LoVo (cell line): ENCODE data around the gene CELF1.

ENCODE experiments used
- DNase-seq: peaks from one replicate; pipeline ENCODE4 v3.0.0-alpha.2; 2016; ENCODE audit warnings: low spot score

Gene CELF1

GRCh38 chr11:47483457-47483856 lies 69.5 kb downstream of the CELF1 start:
- DNase-seq: no peak

- DNase-seq: no peak
Observed at GRCh38 chr11:47480762-47481161, 72.2 kb downstream of the CELF1 start.

DNA sequence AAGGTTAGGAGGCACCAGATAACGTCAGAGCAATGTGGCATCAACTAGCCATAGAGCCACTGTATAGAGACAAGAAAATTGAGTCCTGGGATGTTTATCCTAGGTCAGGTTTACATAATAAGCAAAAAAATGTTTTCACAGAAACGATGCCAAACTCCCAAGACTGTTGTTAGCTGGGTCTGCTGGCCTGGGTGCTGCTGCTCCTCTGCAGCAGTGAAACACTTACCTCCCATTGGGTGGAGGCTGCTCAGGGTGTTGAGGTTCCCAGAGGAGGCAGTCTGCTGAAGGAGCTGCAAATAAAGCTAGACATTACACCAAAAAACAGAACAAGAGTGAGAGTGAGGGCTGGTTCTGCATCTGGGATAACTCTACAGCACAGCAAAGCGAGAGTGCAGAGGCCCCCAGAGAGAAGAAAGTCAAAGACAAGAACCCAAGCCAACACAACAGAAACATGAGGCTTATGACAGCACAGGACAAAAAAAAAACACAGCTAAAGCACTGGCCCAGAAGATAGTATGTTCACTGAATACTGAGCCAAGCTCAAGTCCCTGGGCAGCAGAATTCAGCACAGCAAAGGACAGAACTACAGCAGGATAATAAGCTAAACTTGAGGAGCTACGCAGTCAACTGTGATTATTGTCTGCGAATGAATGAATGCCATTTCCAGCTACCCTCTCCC lies 74.1 kb downstream of the CELF1 start:
- DNase-seq: no peak

GRCh38 chr11:47477753-47478152 lies 75.2 kb downstream of the CELF1 start:
- no peak for DNase-seq

GRCh38 chr11:47477323-47477722 lies 75.6 kb downstream of the CELF1 start:
- no peak for DNase-seq

- DNase-seq: no peak
Observed at GRCh38 chr11:47470671-47471070, 82.3 kb downstream of the CELF1 start.

DNA sequence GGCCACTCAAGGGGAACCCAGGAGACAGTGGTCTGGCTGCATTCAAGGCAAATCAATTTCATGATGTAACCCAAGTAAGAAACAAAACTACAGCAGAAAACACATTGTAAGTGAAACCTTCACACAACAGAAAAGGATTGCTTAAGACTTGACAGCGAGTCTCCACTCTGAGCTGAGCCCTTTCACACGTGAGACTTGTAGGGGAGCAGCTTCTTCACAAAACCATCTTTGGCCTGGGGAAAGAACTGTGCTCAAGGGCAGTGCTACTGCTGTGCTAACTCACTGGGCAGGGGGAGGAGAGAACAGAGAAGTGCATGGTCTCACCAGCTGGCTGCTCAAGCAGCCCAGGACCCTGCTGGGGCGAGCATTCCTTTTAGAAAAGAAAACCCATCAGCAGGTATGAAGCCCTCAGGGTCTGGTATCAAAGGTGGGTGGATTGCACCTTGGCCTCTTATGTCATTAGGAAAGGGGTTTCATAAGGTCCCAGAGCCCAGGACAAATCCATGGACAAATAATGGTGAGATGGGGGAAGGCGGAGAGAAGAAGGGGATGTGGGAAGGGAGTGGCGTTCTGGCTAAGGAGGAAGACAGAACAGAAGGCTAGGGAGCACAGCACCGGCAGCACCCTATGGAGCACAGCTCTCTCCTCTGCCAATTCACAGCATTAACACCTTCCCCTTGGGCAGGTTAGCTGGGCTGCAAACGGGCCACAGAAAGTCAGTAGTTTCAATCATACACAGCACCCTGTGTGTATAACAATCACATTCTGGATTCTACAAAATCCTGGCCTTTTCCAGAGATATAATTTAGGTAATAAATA lies 83.4 kb downstream of the CELF1 start:
- no peak for DNase-seq

DNA sequence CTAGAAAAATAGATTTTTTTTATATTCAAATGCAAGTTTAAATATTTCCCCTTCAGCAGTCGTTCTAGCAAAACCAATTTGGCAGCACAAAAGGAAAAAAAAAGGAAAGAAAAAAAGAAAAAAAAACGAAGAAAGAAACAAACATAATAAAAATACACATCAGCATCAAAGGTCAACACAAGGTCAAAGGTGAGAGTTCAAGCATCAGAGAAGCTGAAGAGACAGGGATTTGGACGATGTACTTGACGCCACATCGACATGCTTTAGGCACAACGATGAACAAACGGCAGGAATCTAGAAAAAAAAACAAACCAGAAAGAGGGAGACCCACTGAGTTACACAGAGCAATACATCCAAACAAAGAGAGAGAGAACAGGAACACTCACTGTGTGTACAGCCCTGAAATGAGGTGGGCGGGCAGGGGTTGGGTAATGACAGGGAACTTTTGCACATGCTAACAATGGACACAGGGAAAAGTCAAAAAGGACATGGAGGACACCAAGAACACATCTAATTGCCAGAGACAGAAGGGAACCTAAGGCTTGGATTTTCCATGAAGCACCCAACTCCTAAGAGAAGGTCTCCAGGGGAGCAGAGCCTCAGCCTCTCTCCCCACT lies 84.2 kb downstream of the CELF1 start:
- DNase-seq: no peak

GRCh38 chr11:47467357-47467756 lies 85.6 kb downstream of the CELF1 start:
- DNase-seq: no peak

- DNase-seq: no peak
Observed at GRCh38 chr11:47466701-47467250, 86.2 kb downstream of the CELF1 start.

GRCh38 chr11:47466201-47466600 lies 86.7 kb downstream of the CELF1 start:
- no peak for DNase-seq

GRCh38 chr11:47464483-47464882 lies 88.4 kb downstream of the CELF1 start:
- DNase-seq: no peak

GRCh38 chr11:47461876-47462275 lies 91.1 kb downstream of the CELF1 start:
- no peak for DNase-seq

DNA sequence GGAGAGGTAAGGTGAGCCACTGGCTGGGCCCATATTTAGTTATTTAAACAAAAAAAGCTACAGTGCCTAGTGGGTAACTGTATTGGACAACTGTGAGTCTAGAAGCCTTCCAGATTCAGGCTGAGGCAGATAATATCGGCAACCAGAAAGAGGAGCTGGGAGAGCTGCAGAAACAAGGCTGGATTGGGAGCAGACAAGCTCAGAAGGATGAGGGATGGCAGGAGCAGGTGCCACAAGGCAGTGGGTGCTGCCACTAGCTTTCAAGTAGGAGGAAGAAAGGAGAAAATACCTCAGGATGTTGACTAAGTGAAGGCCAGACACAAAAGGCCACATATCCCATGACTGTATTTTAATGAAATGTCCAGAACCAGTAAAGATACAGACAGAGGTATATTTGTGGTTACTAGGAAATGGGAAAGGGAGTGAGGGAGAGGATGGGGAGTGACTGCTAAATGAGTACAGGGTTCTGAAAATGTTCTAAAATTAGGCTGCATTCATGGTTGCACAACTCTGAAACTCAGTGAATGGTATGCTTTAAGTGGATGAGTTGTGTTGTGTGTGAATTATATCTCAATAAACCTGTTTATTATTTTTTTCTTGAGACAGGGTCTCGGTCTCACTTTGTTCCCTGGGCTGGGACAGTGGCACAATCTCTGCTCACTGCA lies 92.2 kb downstream of the CELF1 start:
- no peak for DNase-seq

- peak; percentile 73 for DNase-seq
Observed at GRCh38 chr11:47454258-47454671, 98.7 kb downstream of the CELF1 start.

DNA sequence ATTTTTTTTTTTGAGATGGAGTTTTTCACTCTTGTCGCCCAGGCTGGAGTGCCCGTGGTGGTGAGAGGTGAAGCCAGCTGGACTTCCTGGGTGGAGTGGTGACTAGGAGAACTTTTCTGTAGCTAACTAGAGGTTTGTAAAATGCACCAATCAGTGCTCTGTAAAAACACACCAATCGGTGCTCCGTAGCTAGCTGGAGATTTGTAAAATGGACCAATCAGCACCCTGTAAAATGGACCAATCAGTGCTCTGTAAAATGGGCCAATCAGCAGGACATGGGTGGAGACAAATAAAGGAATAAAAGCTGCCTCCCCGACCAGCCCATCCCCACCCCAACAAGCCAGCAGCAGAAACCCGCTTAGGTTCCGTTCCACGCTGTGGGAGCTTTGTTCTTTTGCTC lies 99.6 kb downstream of the CELF1 start:
- no peak for DNase-seq

DNA sequence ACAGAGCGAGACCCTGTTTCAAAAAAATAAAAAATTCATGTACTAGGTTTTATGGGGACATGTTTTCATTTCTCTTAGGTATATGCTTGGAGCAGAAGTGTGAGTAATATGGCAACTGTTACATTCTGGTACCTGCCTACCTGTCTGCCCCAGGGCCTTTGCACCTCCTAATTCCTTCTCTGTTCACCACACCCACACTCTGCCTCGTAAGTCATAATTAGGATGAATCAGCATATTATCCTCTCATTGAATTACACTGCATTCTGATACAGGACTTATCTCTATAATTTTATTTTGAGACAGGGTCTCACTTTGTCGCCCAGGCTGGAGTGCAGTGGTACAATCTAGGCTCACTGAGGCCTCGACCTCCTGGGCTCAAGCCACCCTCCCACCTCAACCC lies 100.9 kb downstream of the CELF1 start:
- DNase-seq: no peak

GRCh38 chr11:47451436-47451835 lies 101.5 kb downstream of the CELF1 start:
- DNase-seq: no peak

- DNase-seq: no peak
Observed at GRCh38 chr11:47449541-47449940, 103.4 kb downstream of the CELF1 start.

DNA sequence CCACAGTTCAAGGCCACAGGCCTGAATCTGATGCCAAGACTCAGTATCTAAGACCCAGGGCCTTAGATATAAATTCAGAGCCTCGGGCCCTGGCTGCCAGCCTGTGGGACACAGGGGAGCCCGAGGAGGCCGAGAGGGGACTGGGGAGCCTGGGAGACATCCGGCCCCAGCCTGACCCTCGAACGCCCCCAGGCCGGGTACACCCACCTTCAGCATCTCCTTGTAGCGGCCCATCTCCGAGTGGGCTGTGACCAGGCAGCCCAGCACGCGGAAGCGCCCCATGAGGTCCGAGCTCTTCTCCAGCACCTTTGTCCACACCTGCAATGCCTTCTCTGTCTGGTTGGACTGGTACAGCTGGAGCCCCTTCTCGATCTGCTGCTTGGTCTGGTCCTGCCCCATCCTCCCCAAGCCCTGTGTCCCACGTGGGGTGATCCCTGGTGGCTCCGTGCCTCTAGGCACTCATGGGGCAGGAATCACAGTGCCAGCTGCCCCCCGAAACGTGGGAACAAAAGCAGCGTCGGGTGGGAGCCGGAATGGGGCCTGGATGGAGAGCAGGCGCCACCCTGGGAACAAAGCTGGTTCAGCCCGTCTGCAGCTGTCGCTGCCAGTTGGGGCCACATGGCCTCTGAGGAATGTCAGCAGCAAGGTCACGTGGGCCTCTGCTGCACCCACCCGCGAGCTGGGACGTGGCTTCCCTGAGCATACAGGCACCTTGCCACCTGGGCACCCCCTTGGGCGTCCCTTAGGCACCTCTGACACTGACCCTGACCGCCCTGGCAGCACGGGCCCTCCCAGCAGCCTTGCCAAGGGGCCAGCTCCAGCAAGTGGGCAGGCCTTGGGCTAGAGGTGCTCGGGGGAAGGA lies 104.1 kb downstream of the CELF1 start, which contains the start of gene RAPSN:
RAPSN (minus strand) TSS at position 571 of the 862 bp plus-strand sequence; CDS start at position 399, 172 bp downstream.
- DNase-seq: no peak

- DNase-seq: no peak
Observed at GRCh38 chr11:47447906-47448305, 105.0 kb downstream of the CELF1 start.
